HepG2 (cell line): ENCODE data around the gene CCDC142.

Source experiments
- ELF1 ChIP-seq: sonication (generic); formaldehyde crosslinking; IDR thresholded peaks from 2 replicates; pipeline ENCODE4 v1.4.0; 2020; ENCODE audit warnings: missing genetic modification reagents
- GABPA ChIP-seq, 2 experiments: IDR thresholded peaks; 2 replicates each; pipeline ENCODE4 v1.6.1; 2011 to 2016; ENCODE audit warnings: low read depth in 2 of 2, low read length in 1 of 2, missing biosample characterization in 1 of 2, missing genetic modification characterization in 1 of 2
- HCFC1 ChIP-seq: fragments of 150-350 bp; IDR thresholded peaks from 2 replicates; pipeline ENCODE4 v1.6.1; 2014; ENCODE audit warnings: low read depth, low read length
- TBP ChIP-seq: sonication (generic); formaldehyde crosslinking; IDR thresholded peaks from 2 replicates; pipeline ENCODE4 v1.5.0; 2020; ENCODE audit warnings: missing genetic modification reagents
- YEATS2 ChIP-seq: sonication (generic); formaldehyde crosslinking; IDR thresholded peaks from 2 replicates; pipeline ENCODE4 v1.4.0; 2020; ENCODE audit warnings: missing genetic modification reagents, borderline replicate concordance
- ZNF274 ChIP-seq: sonication (generic); formaldehyde crosslinking; IDR thresholded peaks from 2 replicates; pipeline ENCODE4 v1.5.1; 2020; ENCODE audit warnings: mild to moderate bottlenecking, missing genetic modification reagents

- TF ChIP-seq HCFC1, result no peak
- TF ChIP-seq YEATS2 (CRISPR knock-in tag), result no peak
- no peak for TF ChIP-seq ELF1 (CRISPR knock-in tag)
- TF ChIP-seq TBP (CRISPR knock-in tag), result no peak
- TF ChIP-seq ZNF274 (CRISPR knock-in tag), result no peak
- no peak for TF ChIP-seq GABPA (IDR thresholded peaks at IDR 0.05; ENCODE audit: low read depth, low read length)
- no peak for TF ChIP-seq GABPA (CRISPR knock-in tag; IDR thresholded peaks at IDR 0.05; ENCODE audit: low read depth)
Observed at GRCh38 chr2:74522516-74522915, 39.7 kb upstream of the CCDC142 start.
